HL-60 (cell line): Measurements from ENCODE around the gene MEMO1.
"Not testable (repeated sequence)": the region's sequence is repeated elsewhere in the genome, so short reads cannot be mapped to it uniquely, and the experiment has no call there.

Experiments used
- DNase-seq, 2 experiments: peaks; one replicate each; pipeline ENCODE4 v3.0.0-alpha.2; 2010 to 2020; ENCODE audit warnings: low read depth in 1 of 2, low spot score in 1 of 2
- H3K27ac ChIP-seq: fragments of 250-450 bp; sonication (Bioruptor Pico); replicated peaks from 2 replicates; pipeline ENCODE4 v1.5.1; 2020; ENCODE audit warnings: mild to moderate bottlenecking, moderate library complexity
- H3K27me3 ChIP-seq: fragments of 250-450 bp; sonication (Bioruptor Pico); 2 replicates; pipeline ENCODE4 v1.5.1; 2021; ENCODE audit warnings: mild to moderate bottlenecking, moderate library complexity; ENCODE audit not compliant: insufficient read depth, poor library complexity, severe bottlenecking
- H3K4me3 ChIP-seq: replicated peaks from 2 replicates; pipeline ENCODE4 v1.5.1; 2011; ENCODE audit warnings: mild to moderate bottlenecking, control low read depth, low read length; ENCODE audit not compliant: insufficient read depth
- CTCF ChIP-seq: IDR thresholded peaks from one replicate; pipeline ENCODE4 v1.5.1; 2011; ENCODE audit warnings: low read length, control low read depth, inconsistent platforms; ENCODE audit not compliant: insufficient read depth
- GABPA ChIP-seq: IDR thresholded peaks from 2 replicates; pipeline ENCODE4 v1.6.1; 2012; ENCODE audit warnings: low read depth
- POLR2AphosphoS5 ChIP-seq: IDR thresholded peaks from 2 replicates; pipeline ENCODE4 v1.6.1; 2012; ENCODE audit warnings: low read depth
- SPI1 ChIP-seq: IDR thresholded peaks from 2 replicates; pipeline ENCODE4 v1.6.1; 2012; ENCODE audit warnings: low read depth, mild to moderate bottlenecking, borderline replicate concordance
- TF ChIP-seq, protein P1 (sequence below): IDR thresholded peaks from 2 replicates; pipeline ENCODE4 v1.6.1; 2012; ENCODE audit warnings: low read depth; ENCODE audit not compliant: insufficient replicate concordance

Gene MEMO1

DNA sequence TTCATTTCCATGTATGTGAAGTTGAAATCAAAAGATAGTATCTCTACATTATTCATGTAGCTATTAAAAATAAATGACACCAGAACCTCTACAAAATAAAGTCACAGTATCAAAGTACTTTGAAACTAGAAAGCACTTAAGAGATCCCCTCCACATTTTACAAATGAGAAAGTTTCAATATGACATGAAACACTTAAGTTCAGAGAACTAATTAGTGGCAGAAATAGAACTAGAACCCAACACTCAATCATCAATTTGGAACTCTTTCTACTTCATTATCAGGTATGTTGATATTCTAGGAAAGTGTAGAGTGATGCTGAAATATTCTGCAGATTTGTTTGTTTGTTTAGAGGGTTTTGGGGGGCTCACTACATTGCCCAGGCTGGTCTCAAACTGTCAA lies 145.6 kb downstream of the MEMO1 start:
- Histone ChIP-seq H3K27ac (no peak overlapping the region), H3K27me3 (no peaks in the 10 kb centered on the region), H3K4me3 (no peak overlapping the region)
- DNase-seq = no peak
- TF ChIP-seq CTCF = no peak
- no peak for TF ChIP-seq GABPA
- TF ChIP-seq POLR2AphosphoS5 = no peak
- TF ChIP-seq, protein P1, sequence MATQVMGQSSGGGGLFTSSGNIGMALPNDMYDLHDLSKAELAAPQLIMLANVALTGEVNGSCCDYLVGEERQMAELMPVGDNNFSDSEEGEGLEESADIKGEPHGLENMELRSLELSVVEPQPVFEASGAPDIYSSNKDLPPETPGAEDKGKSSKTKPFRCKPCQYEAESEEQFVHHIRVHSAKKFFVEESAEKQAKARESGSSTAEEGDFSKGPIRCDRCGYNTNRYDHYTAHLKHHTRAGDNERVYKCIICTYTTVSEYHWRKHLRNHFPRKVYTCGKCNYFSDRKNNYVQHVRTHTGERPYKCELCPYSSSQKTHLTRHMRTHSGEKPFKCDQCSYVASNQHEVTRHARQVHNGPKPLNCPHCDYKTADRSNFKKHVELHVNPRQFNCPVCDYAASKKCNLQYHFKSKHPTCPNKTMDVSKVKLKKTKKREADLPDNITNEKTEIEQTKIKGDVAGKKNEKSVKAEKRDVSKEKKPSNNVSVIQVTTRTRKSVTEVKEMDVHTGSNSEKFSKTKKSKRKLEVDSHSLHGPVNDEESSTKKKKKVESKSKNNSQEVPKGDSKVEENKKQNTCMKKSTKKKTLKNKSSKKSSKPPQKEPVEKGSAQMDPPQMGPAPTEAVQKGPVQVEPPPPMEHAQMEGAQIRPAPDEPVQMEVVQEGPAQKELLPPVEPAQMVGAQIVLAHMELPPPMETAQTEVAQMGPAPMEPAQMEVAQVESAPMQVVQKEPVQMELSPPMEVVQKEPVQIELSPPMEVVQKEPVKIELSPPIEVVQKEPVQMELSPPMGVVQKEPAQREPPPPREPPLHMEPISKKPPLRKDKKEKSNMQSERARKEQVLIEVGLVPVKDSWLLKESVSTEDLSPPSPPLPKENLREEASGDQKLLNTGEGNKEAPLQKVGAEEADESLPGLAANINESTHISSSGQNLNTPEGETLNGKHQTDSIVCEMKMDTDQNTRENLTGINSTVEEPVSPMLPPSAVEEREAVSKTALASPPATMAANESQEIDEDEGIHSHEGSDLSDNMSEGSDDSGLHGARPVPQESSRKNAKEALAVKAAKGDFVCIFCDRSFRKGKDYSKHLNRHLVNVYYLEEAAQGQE = no peak
- TF ChIP-seq SPI1 = no peak

GRCh38 chr2:31863867-31864266 lies 146.9 kb downstream of the MEMO1 start:
- Histone ChIP-seq H3K4me3 (no peak overlapping the region), H3K27me3 (no peaks in the 10 kb centered on the region), H3K27ac (no peak overlapping the region)
- TF ChIP-seq POLR2AphosphoS5 (no peak), GABPA (no peak), SPI1 (no peak), CTCF (no peak)
- TF ChIP-seq, protein P1 = no peak
- no peak for DNase-seq

- DNase-seq, H3K27me3 ChIP-seq, H3K4me3 ChIP-seq, H3K27ac ChIP-seq: not testable (repeated sequence)
Observed at GRCh38 chr2:31863015-31863656, 147.7 kb downstream of the MEMO1 start.

DNA sequence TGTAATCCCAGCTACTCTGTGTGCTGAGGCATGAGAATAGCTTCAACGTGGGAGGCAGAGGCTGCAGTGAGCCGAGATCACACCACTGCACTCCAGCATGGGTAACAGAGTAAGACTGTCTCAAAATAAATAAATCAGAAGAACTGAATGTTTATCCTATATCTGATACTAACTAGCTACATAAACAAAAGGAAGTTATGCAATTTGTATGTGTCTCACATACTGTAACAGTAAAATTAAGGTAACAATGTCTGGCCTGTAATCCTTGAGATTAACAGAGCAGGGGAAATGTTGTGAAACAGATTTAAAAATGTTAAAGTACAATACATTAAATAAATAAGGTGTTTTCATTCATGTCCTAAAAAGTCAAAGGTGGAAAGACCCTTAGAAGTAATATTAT lies 150.8 kb downstream of the MEMO1 start:
- Histone ChIP-seq H3K27me3 (no peaks in the 10 kb centered on the region), H3K27ac (no peak overlapping the region), H3K4me3 (no peak overlapping the region)
- DNase-seq = no peak
- no peak for TF ChIP-seq POLR2AphosphoS5
- no peak for TF ChIP-seq SPI1
- no peak for TF ChIP-seq CTCF
- TF ChIP-seq GABPA = no peak
- TF ChIP-seq, protein P1 = no peak
